SK-N-MC (cell line): ENCODE data around the gene TSPYL1.

ENCODE experiments used
- DNase-seq: peaks from one replicate; pipeline ENCODE4 v3.0.0-alpha.2; 2011; ENCODE audit warnings: low read depth, low spot score
- H3K27ac ChIP-seq: fragments of 200-600 bp; sonication (generic); 2 replicates; pipeline ENCODE4 v1.5.1; 2016; ENCODE audit warnings: mixed run types
- H3K36me3 ChIP-seq: fragments of 200-600 bp; sonication (generic); 2 replicates; pipeline ENCODE4 v1.6.1; 2017; ENCODE audit warnings: antibody characterized with exemption, low read length, mixed read lengths; ENCODE audit not compliant: insufficient read depth
- H3K4me3 ChIP-seq: fragments of 200-600 bp; sonication (generic); 2 replicates; pipeline ENCODE4 v1.5.1; 2016
- H3K9ac ChIP-seq: fragments of 200-600 bp; sonication (generic); 2 replicates; pipeline ENCODE4 v1.8.0; 2017; ENCODE audit warnings: mixed run types, mixed read lengths; ENCODE audit not compliant: insufficient read length
- H3K9me3 ChIP-seq: fragments of 200-600 bp; sonication (generic); 2 replicates; pipeline ENCODE4 v1.6.1; 2017; ENCODE audit warnings: low read depth, mild to moderate bottlenecking, antibody characterized with exemption, low read length, moderate library complexity, mixed read lengths
- EZH2 ChIP-seq: fragments of 200-600 bp; sonication (generic); IDR thresholded peaks from one replicate; pipeline ENCODE4 v1.6.1; 2017; ENCODE audit warnings: antibody characterized with exemption
- FOXP2 ChIP-seq: optimal IDR thresholded peaks from 2 replicates; pipeline ENCODE3; 2011; ENCODE audit warnings: mild to moderate bottlenecking, moderate library complexity; ENCODE audit not compliant: insufficient read depth; ENCODE audit errors: extremely low read length, control extremely low read depth
- POLR2AphosphoS5 ChIP-seq: IDR thresholded peaks from 2 replicates; pipeline ENCODE4 v1.6.1; 2012; ENCODE audit warnings: mild to moderate bottlenecking, low read depth, low read length, borderline replicate concordance

Gene TSPYL1

DNA sequence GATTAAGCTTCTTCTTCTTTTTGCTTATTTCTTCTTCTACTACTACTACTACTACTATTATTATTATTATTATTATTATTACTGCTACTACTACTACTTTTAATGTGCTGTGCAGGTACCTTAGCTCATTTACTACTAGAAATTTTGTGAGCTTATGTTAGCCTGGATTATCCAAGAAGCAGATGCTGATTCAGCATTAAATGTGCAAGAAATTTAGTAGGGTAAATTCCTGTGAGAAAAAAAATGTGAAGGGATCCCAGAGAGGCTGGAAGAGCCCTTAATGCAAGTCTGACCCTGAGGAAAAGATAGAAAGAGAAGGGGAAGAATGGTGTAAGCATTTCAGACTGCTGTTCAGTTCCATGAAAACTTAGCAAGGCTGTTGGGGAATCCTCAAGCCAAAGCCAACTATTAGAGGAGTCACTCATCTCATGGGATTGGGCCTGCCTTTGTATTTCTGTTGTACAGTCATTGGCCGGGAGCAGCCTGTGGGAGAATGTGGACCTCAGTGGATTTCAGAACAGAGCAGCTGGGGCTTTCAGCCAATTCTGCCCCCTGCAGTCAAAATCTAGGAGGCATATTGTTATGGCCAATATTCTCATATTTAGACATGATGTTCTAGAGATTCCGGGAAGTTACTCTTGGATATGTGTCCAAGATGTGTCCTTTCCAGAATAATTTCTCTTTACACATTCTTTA is 37.2 kb upstream of the TSPYL1 start:
- Histone ChIP-seq H3K27ac (no peak overlapping the region), H3K9ac (no peak overlapping the region), H3K36me3 (no peaks in the 10 kb centered on the region), H3K4me3 (no peak overlapping the region), H3K9me3 (no peaks in the 10 kb centered on the region)
- no peak for TF ChIP-seq POLR2AphosphoS5
- no peak for TF ChIP-seq FOXP2
- no peak for TF ChIP-seq EZH2
- DNase-seq: no peak

DNA sequence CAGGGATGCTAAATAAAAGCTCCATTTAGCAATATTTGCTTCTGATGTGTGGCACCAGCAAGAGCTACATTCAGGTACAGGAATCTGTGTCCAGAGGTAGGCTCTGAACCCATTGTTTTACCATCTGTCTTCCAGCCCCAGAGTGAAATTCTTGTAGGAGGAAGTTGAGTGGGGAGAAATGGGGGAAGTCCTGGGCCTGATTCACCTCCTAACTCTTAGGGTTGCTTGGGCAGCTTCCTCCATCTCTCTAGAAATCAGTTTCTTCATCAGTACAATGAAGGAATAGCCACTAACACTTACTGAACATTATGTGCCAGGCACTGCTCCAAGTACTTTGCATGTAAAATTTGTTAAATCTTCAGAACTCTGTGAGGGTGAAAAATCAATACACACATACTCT is 35.1 kb upstream of the TSPYL1 start:
- TF ChIP-seq FOXP2 (no peak), POLR2AphosphoS5 (no peak), EZH2 (no peak)
- no peaks in the 10 kb centered on the region for H3K36me3 ChIP-seq
- H3K9me3 ChIP-seq: no peaks in the 10 kb centered on the region
- no peak overlapping the region for H3K4me3 ChIP-seq
- DNase-seq: no peak
- H3K9ac ChIP-seq: no peak overlapping the region
- no peak overlapping the region for H3K27ac ChIP-seq

DNA sequence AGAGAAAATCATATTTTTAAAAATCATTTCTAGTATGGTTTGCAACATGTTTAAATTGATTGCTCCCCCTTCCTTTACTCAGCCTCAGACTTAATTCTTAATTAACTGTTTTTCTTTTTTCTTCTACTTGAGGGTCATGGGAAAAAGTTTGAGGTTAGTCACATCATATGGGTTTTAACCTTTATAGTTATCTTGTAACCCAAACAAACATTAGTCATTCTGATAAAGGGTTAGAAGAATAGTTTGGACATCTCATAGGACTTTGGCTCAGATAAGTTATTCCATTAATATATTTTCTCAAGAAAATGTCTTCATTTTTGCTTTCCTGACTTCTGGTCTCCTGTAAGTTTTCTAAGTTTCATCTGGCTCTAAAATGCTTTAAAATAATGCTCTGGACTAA is 34.5 kb upstream of the TSPYL1 start:
- no peak overlapping the region for H3K9ac ChIP-seq
- no peak overlapping the region for H3K4me3 ChIP-seq
- no peak for DNase-seq
- H3K9me3 ChIP-seq: no peaks in the 10 kb centered on the region
- no peak overlapping the region for H3K27ac ChIP-seq
- no peaks in the 10 kb centered on the region for H3K36me3 ChIP-seq
- no peak for TF ChIP-seq FOXP2
- no peak for TF ChIP-seq POLR2AphosphoS5
- TF ChIP-seq EZH2: no peak

DNA sequence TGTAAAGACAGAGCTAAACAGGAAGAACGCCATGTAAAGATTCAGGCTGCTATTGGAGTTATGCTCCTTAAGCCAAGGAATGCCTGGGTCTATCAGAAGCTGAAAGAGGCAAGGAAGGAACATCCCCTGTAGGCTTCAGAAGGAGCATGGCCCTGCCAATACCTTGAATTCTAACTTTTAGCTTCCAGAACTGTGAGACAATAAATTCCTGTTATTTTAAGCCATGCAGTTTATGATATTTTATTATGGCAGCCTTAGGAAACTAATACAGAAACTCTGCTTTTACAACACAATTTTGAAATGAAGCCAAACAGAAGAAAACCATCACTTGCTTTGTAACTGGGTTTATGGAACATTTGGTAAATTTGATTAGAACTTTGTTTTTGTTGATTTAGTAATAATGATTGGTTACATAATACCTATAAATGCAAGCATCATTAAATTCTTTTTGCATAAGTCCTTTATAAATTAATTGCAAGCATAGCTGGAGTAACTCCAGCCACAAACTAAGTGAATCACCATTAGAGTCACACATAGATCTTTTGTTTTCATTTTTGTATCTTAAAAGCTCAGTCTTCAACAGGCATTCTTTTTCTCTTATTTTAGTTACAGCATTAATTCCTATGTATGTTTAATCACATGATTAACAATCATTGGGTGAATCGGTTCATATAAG is 33.5 kb upstream of the TSPYL1 start:
- DNase-seq: no peak
- Histone ChIP-seq H3K9me3 (no peaks in the 10 kb centered on the region), H3K9ac (no peak overlapping the region), H3K4me3 (no peak overlapping the region), H3K27ac (no peak overlapping the region), H3K36me3 (no peaks in the 10 kb centered on the region)
- TF ChIP-seq POLR2AphosphoS5: no peak
- no peak for TF ChIP-seq FOXP2
- no peak for TF ChIP-seq EZH2

DNA sequence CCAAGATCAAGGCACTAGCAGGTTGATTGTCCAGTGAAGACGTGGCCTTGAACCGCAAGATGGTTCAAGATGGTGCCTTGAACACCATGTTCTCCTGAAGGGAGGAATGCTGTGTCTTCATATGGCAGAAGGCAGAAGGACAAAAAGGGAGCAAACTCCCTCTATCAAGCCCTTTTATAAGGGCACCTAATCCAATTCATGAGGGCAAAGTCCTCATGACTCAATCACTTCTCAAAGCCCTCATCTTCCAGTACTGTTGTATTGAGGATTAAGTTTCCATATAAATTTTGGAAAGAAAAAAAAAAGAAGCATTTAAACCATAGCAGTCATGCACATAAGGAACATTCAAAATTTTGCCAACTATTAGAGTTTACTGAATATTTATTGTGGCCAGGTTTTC is 29.9 kb upstream of the TSPYL1 start:
- TF ChIP-seq EZH2: no peak
- TF ChIP-seq FOXP2: no peak
- TF ChIP-seq POLR2AphosphoS5: no peak
- Histone ChIP-seq H3K27ac (no peak overlapping the region), H3K36me3 (no peaks in the 10 kb centered on the region), H3K9ac (no peak overlapping the region), H3K9me3 (no peaks in the 10 kb centered on the region), H3K4me3 (no peak overlapping the region)
- DNase-seq: no peak

DNA sequence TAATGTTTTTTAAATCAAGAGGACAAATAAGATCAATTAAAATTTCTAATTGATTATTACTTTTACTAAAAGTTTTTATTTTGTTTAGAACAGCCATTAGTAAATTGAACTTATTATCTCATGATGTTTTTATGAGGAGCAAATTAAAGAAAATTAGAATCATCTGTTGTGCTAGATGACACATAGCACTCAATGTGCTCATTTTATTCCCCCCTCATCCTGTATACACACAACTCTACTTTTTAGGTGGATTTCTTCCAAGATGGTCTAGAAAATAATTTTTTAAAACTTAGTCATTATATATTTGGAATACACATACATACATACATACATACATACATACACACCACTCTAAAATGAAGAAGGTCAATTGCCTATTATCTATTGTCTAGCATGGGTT is 29.3 kb upstream of the TSPYL1 start:
- Histone ChIP-seq H3K9me3 (no peaks in the 10 kb centered on the region), H3K9ac (no peak overlapping the region), H3K4me3 (no peak overlapping the region), H3K27ac (no peak overlapping the region), H3K36me3 (no peaks in the 10 kb centered on the region)
- TF ChIP-seq FOXP2 (no peak), POLR2AphosphoS5 (no peak), EZH2 (no peak)
- DNase-seq: no peak

DNA sequence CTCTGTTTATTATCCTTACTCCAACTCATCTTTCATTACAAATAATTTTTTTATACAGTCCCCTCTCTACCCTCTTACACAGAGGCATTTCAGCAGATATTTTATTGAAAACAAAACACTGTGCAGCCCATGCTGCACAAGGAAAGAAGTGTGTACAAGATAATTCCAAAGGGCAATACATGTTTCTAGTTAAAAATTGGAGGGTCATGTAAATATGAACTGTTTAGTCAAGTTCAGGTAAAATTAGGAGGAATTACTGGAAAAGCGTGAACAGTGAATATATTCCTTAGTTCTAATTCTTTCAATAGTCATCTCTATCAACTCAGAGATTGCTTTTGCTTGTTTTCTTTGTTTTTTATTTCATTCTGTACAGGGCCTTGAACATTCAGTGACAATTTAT is 27.9 kb upstream of the TSPYL1 start:
- TF ChIP-seq EZH2 (no peak), POLR2AphosphoS5 (no peak), FOXP2 (no peak)
- Histone ChIP-seq H3K9me3 (no peaks in the 10 kb centered on the region), H3K9ac (no peak overlapping the region), H3K36me3 (no peaks in the 10 kb centered on the region), H3K4me3 (no peak overlapping the region), H3K27ac (no peak overlapping the region)
- DNase-seq: no peak

DNA sequence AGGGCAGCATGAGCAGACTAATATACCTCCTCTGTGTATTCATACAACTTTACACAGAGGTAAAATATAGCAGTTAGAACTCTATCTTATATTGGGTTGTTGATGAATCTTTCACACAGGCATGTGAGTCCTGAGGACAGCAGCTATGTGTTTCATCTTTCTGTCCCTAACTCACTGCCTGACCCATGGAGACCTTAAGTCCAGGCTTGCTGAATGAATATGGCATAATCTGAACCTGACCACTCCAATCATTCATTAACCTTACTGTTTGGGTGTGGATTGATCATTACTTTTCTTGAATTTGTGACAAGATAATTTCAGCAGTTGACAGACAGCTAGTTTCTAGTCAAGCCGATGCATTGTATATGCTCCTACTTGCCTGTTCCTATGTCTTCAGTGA is 27.3 kb upstream of the TSPYL1 start:
- no peaks in the 10 kb centered on the region for H3K36me3 ChIP-seq
- H3K9ac ChIP-seq: no peak overlapping the region
- no peak for TF ChIP-seq EZH2
- no peak for TF ChIP-seq POLR2AphosphoS5
- TF ChIP-seq FOXP2: no peak
- no peak overlapping the region for H3K4me3 ChIP-seq
- H3K27ac ChIP-seq: no peak overlapping the region
- no peak for DNase-seq
- H3K9me3 ChIP-seq: no peaks in the 10 kb centered on the region
